ENCODE measurements around the gene VAC14.

The VAC14 gene

DNA sequence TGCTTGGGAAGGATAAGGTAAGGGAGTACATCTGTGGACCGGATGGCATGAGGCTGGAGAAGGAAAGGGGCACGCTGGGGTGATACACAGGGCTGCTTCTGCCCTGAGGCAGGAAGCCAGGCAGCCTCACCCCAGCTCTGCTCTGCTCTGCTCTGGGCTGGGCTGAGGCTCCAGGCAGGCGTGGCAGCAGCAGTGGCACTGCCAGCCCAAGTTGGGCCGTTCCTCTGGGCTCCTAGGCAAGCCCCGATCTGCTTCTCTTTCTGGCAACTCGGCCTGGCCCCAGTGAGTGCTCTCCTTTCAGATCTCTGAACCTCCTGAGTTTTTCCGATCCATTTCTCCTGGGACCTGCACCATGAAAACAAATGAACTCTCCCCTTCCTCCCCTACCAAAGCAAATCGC lies 44.9 kb downstream of the VAC14 start:
- no peak for TF ChIP-seq NFIC (IDR thresholded peaks at IDR 0.05)
- no peak for TF ChIP-seq ZBTB7A (IDR thresholded peaks at IDR 0.05; ENCODE audit: low read depth)
- no peak for TF ChIP-seq TAF1 (IDR thresholded peaks at IDR 0.05; ENCODE audit: low read depth)
- TF ChIP-seq RAD21 (IDR thresholded peaks at IDR 0.05; ENCODE audit: low read depth), result no peak
- TF ChIP-seq EP300 (IDR thresholded peaks at IDR 0.05; ENCODE audit: borderline replicate concordance), result no peak
- no peak for TF ChIP-seq TEAD4 (IDR thresholded peaks at IDR 0.05)
- TF ChIP-seq USF1 (IDR thresholded peaks at IDR 0.05), result no peak
- no peak for TF ChIP-seq CEBPB (IDR thresholded peaks at IDR 0.05)
- TF ChIP-seq, protein P1, sequence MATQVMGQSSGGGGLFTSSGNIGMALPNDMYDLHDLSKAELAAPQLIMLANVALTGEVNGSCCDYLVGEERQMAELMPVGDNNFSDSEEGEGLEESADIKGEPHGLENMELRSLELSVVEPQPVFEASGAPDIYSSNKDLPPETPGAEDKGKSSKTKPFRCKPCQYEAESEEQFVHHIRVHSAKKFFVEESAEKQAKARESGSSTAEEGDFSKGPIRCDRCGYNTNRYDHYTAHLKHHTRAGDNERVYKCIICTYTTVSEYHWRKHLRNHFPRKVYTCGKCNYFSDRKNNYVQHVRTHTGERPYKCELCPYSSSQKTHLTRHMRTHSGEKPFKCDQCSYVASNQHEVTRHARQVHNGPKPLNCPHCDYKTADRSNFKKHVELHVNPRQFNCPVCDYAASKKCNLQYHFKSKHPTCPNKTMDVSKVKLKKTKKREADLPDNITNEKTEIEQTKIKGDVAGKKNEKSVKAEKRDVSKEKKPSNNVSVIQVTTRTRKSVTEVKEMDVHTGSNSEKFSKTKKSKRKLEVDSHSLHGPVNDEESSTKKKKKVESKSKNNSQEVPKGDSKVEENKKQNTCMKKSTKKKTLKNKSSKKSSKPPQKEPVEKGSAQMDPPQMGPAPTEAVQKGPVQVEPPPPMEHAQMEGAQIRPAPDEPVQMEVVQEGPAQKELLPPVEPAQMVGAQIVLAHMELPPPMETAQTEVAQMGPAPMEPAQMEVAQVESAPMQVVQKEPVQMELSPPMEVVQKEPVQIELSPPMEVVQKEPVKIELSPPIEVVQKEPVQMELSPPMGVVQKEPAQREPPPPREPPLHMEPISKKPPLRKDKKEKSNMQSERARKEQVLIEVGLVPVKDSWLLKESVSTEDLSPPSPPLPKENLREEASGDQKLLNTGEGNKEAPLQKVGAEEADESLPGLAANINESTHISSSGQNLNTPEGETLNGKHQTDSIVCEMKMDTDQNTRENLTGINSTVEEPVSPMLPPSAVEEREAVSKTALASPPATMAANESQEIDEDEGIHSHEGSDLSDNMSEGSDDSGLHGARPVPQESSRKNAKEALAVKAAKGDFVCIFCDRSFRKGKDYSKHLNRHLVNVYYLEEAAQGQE (IDR thresholded peaks at IDR 0.05; ENCODE audit: low read depth), result no peak
- no peak for TF ChIP-seq CREB1 (IDR thresholded peaks at IDR 0.05; ENCODE audit: low read depth)
- TF ChIP-seq FOXM1 (IDR thresholded peaks at IDR 0.05; ENCODE audit: borderline replicate concordance, low read depth), result no peak
- no peak for TF ChIP-seq MAX (IDR thresholded peaks at IDR 0.05)
- TF ChIP-seq YY1 (IDR thresholded peaks at IDR 0.05; ENCODE audit: low read depth), result no peak
- no peak for TF ChIP-seq EGR1 (IDR thresholded peaks at IDR 0.05)
- TF ChIP-seq TCF12 (IDR thresholded peaks at IDR 0.05; ENCODE audit: low read depth), result no peak

GRCh38 chr16:70754851-70755600 lies 45.9 kb downstream of the VAC14 start:
- no peak for TF ChIP-seq TEAD4 (IDR thresholded peaks at IDR 0.05)
- TF ChIP-seq RAD21 (IDR thresholded peaks at IDR 0.05; ENCODE audit: low read depth), result no peak
- no peak for TF ChIP-seq USF1 (IDR thresholded peaks at IDR 0.05)
- no peak for TF ChIP-seq CREB1 (IDR thresholded peaks at IDR 0.05; ENCODE audit: low read depth)
- TF ChIP-seq TAF1 (IDR thresholded peaks at IDR 0.05; ENCODE audit: low read depth), result no peak
- no peak for TF ChIP-seq EGR1 (IDR thresholded peaks at IDR 0.05)
- no peak for TF ChIP-seq CEBPB (IDR thresholded peaks at IDR 0.05)
- no peak for TF ChIP-seq ZBTB7A (IDR thresholded peaks at IDR 0.05; ENCODE audit: low read depth)
- no peak for TF ChIP-seq YY1 (IDR thresholded peaks at IDR 0.05; ENCODE audit: low read depth)
- TF ChIP-seq EP300 (IDR thresholded peaks at IDR 0.05; ENCODE audit: borderline replicate concordance), result no peak
- no peak for TF ChIP-seq NFIC (IDR thresholded peaks at IDR 0.05)
- no peak for TF ChIP-seq TCF12 (IDR thresholded peaks at IDR 0.05; ENCODE audit: low read depth)
- no peak for TF ChIP-seq FOXM1 (IDR thresholded peaks at IDR 0.05; ENCODE audit: borderline replicate concordance, low read depth)
- TF ChIP-seq, protein P1 (IDR thresholded peaks at IDR 0.05; ENCODE audit: low read depth), result no peak
- no peak for TF ChIP-seq MAX (IDR thresholded peaks at IDR 0.05)

DNA sequence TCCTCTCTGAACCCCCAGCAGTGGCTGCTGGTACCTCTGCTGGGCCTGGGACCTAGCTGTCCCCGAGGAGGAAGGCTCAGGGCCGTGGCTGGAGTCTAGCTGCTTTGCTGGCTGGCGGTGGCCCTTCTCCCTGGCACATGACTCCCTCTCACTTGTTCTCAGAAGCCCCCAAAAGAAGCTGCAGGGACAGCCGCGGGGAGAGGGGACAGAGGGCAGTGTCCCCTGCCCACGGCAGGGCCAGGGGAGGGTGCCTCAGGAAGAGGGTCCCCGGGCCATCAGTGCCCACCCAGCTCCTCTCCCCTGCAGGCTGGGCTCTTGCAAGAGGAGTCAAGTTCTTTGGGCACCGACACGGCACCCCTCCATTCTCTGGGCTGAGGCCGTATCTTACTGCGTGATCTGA lies 46.6 kb downstream of the VAC14 start:
- TF ChIP-seq RAD21 (IDR thresholded peaks at IDR 0.05; ENCODE audit: low read depth), result no peak

- TF ChIP-seq CREB1 (IDR thresholded peaks at IDR 0.05; ENCODE audit: low read depth), result no peak
- TF ChIP-seq MAX (IDR thresholded peaks at IDR 0.05), result no peak
- TF ChIP-seq CEBPB (IDR thresholded peaks at IDR 0.05), result no peak
- TF ChIP-seq, protein P1 (IDR thresholded peaks at IDR 0.05; ENCODE audit: low read depth), result no peak
- TF ChIP-seq USF1 (IDR thresholded peaks at IDR 0.05), result no peak
- TF ChIP-seq RAD21 (IDR thresholded peaks at IDR 0.05; ENCODE audit: low read depth), result no peak
- no peak for TF ChIP-seq EP300 (IDR thresholded peaks at IDR 0.05; ENCODE audit: borderline replicate concordance)
- TF ChIP-seq NFIC (IDR thresholded peaks at IDR 0.05), result no peak
- TF ChIP-seq YY1 (IDR thresholded peaks at IDR 0.05; ENCODE audit: low read depth), result no peak
- TF ChIP-seq TEAD4 (IDR thresholded peaks at IDR 0.05), result no peak
- TF ChIP-seq TCF12 (IDR thresholded peaks at IDR 0.05; ENCODE audit: low read depth), result no peak
- no peak for TF ChIP-seq ZBTB7A (IDR thresholded peaks at IDR 0.05; ENCODE audit: low read depth)
- no peak for TF ChIP-seq TAF1 (IDR thresholded peaks at IDR 0.05; ENCODE audit: low read depth)
- no peak for TF ChIP-seq EGR1 (IDR thresholded peaks at IDR 0.05)
These were observed 47.1 kb downstream of the VAC14 start for GRCh38 chr16:70753694-70754325.
